ENCODE results near the gene GRK1.

The GRK1 gene

GRCh38 chr13:113645329-113645728, 21.7 kb upstream of the GRK1 start:
- no peak overlapping the region for H3K27ac ChIP-seq
- TF ChIP-seq CTCF (IDR thresholded peaks at IDR 0.05) (no peak), ZFX (IDR thresholded peaks at IDR 0.05; ENCODE audit: borderline replicate concordance) (no peak)

- TF ChIP-seq ZFX (IDR thresholded peaks at IDR 0.05; ENCODE audit: borderline replicate concordance) (no peak), CTCF (IDR thresholded peaks at IDR 0.05) (no peak)
- no peak overlapping the region for H3K27ac ChIP-seq
Observed at GRCh38 chr13:113646376-113646775, 20.6 kb upstream of the GRK1 start.

GRCh38 chr13:113646921-113647340, 20.1 kb upstream of the GRK1 start:
- no peak overlapping the region for H3K27ac ChIP-seq
- no peak for TF ChIP-seq CTCF (IDR thresholded peaks at IDR 0.05)
- no peak for TF ChIP-seq ZFX (IDR thresholded peaks at IDR 0.05; ENCODE audit: borderline replicate concordance)

GRCh38 chr13:113647351-113648215, 19.4 kb upstream of the GRK1 start:
- TF ChIP-seq CTCF (IDR thresholded peaks at IDR 0.05) (no peak), ZFX (IDR thresholded peaks at IDR 0.05; ENCODE audit: borderline replicate concordance) (no peak)
- no peak overlapping the region for H3K27ac ChIP-seq

- no peak overlapping the region for H3K27ac ChIP-seq
- TF ChIP-seq CTCF (IDR thresholded peaks at IDR 0.05): no peak
- TF ChIP-seq ZFX (IDR thresholded peaks at IDR 0.05; ENCODE audit: borderline replicate concordance): no peak
Observed at GRCh38 chr13:113648216-113648610, 18.8 kb upstream of the GRK1 start.

- TF ChIP-seq ZFX (IDR thresholded peaks at IDR 0.05; ENCODE audit: borderline replicate concordance): no peak
- TF ChIP-seq CTCF (IDR thresholded peaks at IDR 0.05): no peak
Observed at GRCh38 chr13:113649212-113649611, 17.8 kb upstream of the GRK1 start.

GRCh38 chr13:113650275-113650674, 16.7 kb upstream of the GRK1 start:
- TF ChIP-seq CTCF (IDR thresholded peaks at IDR 0.05): no peak
- TF ChIP-seq ZFX (IDR thresholded peaks at IDR 0.05; ENCODE audit: borderline replicate concordance): no peak
- H3K27ac ChIP-seq: no peak overlapping the region

More at GRCh38 chr13:113649212-113649611, 17.8 kb upstream of the GRK1 start:
- H3K27ac ChIP-seq: no peak overlapping the region

Data from 22Rv1 (cell line).